Non-pigmented ciliary epithelial cell (primary cell): Measurements from ENCODE around the gene DYDC1.
"Not testable (repeated sequence)": the region's sequence is repeated elsewhere in the genome, so short reads cannot be mapped to it uniquely, and the experiment has no call there.

ENCODE experiments used
- DNase-seq: peaks from one replicate; pipeline ENCODE4 v3.0.0-alpha.2; 2010; ENCODE audit warnings: low read depth

Gene DYDC1

DNA sequence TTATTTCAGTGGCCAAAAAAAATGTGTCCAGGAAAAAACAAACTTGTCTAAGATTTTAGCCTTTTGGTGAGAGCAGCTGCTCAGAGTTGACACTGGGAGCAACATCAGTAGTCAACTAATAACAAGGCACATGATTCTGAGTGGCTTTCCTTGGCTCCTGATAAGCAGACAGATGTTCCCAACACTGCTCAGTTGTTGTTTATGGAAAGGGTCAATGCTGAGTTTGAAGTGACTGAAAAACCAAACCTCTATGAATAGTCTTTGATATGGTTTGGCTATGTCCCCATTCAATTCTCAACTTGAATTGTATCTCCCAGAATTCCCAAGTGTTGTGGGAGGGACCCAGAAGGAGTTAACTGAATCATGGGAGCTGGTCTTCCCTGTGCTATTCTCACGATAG is 12.3 kb downstream of the DYDC1 start:
- no peak for DNase-seq

GRCh38 chr10:80333983-80334382 is 22.6 kb downstream of the DYDC1 start:
- no peak for DNase-seq

DNA sequence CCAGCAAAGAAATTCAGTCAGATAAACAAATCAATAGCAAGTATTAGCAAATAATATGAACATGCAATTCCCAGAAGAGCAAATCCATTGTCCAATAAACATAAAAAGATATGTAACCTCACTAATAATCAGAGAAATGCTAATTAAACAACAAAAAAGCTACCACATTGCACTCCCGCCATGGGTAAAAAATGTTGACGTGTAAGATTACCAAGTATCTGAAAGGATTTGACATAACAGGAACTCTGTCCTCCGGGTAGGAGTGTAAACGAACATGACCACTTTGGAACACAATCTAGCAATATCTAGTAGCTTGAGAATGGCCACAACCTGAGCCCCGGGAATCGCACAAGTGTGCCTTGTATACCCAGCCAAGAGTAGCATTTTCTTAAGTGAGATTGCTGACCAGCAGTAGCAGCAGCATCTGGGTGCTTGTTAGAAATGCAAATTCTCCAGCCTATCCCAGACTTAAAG is 31.6 kb downstream of the DYDC1 start:
- no peak for DNase-seq

DNA sequence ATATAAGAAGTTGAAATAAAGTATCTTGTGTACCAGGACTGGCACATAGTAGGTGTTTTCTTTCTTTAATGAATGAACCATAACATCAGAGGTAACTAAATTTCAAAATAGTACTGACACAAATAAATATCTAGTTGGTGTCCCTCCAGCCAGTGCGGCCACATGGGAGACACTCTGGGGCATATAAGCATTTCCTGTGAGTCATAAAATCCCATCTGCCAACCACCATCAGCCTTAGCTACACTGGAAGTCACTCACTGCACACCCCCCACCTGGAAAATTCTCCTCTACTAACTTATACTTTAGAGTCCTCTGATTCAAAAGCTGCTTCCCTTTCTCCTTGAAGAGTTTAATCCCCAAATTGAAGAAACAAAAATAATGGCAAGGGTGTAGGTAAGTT is 32.5 kb downstream of the DYDC1 start:
- peak; percentile 5 for DNase-seq

DNA sequence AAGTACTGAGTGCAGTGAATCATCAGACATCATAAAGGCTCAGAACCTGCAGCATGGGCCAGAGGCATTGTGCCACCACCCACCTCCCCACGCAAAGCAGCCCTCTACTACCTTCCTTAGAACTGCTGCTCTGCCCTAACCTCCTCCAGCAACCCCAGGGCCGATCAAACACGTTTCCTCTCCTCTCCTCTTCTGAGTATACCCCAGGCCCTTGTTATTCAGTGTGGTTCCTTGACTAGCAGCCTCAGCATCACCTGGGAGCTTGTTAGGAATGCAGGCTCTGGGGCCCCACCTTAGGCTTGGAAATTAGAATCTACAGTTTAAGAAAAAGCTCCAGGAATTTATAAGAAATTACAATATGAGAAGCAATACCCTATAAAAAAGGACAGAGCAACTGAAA is 33.2 kb downstream of the DYDC1 start:
- no peak for DNase-seq

GRCh38 chr10:80322711-80323110 is 33.8 kb downstream of the DYDC1 start:
- DNase-seq: no peak

DNA sequence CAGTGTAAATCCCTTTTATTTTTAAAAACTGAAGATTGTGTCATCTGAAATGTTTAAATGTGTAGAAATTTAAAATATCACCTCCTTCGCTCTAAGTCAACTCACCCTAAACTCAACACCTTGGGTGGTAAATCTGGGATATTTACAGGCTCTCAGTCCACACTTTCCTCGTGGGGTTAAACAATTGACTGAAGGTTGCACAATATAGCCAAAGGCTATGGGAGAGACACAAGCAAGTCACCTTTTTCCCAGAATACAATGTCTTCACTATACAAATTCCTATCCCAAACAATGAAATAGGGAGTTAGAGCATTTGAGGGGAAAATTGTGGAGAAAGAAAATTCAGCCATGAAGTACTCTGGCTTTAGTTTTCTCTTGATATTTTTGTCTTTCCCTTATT is 34.4 kb downstream of the DYDC1 start:
- no peak for DNase-seq

GRCh38 chr10:80321183-80321582 is 35.4 kb downstream of the DYDC1 start:
- no peak for DNase-seq

DNA sequence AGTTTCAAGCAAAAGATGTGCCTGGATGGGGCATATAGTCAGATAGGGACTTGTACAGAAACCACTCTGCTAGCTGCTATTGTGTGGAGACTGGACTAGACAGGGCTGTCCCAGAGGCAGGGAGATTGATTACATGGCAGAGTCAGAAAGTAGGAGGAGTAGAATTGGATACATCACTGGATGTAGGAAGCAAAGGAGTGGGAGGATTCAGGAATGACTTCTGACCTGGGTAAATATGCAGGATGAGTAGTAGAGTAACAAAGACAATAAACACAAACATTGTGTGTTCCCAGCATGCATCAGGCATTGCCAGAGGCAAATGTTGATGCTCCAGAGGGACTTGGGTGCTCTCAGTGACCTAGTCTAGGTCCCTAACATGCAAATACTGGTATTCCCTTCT is 36.2 kb downstream of the DYDC1 start:
- DNase-seq: no peak

- DNase-seq: no peak
Observed at GRCh38 chr10:80319725-80320290, 36.7 kb downstream of the DYDC1 start.

GRCh38 chr10:80319318-80319717 is 37.2 kb downstream of the DYDC1 start:
- DNase-seq: no peak

DNA sequence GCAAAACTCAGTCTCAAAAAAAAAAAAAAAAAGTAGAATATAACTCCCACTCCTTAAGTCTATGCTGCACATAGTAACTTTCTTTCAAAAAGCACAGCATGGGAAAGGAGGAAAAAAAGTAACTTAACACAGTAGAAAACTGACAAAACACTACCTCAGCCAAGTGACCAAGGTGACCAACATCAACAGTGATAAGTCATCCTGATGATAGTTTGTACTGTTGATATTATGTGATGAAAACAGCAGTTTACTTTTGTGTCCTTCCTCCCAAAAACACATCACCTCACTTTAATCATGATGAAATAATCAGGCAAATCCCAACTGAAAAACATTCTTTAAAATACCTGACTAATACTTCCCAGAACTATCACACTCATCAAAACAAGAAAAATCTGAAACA is 37.8 kb downstream of the DYDC1 start:
- no peak for DNase-seq

- DNase-seq: no peak
Observed at GRCh38 chr10:80315391-80315790, 41.2 kb downstream of the DYDC1 start.

DNA sequence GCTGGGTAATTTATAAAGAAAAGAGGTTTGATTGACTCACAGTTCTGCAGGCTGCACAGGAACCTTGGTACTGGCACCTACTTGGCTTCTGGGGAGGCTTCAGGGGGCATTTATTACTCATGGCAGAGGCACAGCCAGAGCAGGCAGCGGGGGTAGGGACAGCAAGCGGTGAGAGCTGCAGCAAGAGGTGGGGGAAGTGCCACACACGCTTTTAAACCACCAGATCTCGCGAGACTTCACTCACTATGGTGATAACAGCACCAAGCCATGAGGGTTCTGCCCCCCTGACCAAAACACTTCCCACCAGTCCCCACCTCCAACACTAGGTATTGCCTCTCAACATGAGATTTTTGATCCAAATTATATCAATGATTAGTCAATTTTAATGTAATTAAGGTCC is 43.0 kb downstream of the DYDC1 start:
- no peak for DNase-seq

- not testable (repeated sequence) for DNase-seq
Observed at GRCh38 chr10:80305989-80306388, 50.6 kb downstream of the DYDC1 start.

- DNase-seq: no peak
Observed at GRCh38 chr10:80296942-80297341, 59.6 kb downstream of the DYDC1 start.

DNA sequence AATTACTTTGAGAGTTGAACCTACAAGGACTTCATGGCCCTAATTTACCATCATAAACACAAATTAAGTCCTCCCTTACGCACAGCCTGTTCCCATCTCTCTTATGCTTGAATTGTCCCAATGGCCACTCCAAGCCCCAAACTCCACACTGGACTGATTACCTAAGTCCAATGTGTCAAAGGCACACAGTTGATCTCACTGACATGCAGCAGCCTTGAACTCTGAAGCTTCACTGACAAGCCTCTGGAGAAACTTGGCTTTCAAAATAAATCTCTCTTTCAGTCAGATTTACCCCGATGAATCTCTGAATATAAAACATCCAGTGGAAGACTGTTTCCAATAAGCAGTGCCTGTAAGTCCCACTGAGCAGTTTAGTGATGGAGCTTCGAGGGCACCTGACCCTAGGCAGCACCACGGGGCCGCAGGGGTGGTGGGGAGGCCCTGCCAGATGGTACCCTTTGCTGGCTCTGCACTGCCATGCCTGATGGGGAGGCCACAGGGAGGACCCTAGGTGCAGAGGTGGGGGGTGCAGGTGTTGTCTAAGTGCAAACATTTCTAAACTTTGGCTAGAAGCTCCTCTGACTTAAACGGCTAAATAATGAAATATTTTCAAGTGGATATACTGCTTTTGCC is 63.8 kb downstream of the DYDC1 start:
- DNase-seq: no peak

DNA sequence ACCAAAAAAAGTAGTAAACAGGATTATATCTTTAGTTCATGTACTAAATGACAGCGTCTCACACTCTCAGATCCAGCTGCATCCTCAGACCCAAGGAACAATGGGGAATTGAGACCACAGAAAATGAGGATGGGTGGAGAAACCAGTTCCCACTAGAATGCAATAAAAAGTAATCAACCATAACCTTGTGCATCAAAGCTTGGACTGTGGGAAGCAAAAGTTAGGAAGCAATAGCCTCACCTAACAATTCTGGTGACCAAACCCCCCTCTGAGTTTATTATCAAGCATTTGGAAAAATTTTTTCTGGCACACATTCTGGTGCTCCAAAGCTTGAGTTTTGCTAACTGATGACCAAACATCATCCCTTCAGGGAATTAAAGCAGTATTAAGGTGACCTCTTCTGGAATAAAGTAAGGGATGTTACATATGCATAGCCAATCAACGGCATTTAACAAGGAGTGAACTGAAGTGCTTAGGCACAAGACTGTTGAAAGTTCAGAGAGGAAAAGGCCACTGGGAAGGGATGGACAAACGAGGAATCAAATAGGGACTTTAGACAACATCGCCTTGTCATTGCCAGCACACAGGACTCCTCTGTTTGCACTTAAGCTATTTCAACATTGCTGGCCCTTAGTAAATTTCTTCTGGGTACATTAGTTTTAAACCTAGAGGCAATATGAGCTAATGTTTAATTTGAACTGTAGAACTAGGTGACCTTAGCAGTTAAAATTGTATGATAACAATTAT is 65.9 kb downstream of the DYDC1 start:
- no peak for DNase-seq

DNA sequence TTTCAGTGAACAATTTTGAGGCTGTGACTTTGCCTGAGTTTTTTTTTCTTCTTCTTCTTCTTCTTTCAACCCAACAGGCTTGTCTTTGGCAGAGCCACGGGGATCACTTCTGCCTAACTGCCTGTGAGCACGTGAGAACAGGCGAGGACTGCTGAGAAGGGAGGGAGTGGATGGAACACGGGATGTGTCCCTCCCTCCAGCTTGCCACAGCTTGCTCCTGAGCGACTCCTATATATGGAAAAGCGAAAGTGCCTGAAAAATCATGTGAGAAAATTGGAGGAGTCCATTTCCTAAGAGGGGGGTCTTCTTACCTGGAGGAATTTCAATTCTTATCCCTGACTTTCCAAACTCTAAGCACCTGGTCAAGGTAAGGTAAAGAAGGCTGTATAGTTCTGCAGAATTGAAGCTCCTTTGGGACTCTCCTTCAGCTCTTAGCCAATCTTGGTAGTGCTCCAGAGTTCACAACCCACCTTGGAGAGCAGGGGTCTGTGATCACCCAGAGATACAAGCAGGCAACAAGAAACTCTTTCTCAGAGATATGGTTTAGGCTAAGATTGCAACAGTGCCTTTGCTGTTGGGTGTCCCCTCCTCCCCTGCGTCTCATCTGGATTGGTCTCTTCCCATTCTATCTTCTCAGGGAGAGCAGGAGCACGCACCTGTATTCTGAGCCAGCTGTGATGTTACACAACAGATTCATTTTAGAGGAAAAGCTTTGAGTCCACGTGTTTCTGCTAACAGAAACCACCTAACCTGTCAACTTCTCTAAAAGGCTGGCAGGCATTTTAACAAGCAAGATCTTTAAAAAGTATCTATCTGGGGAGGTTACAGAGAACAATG is 66.9 kb downstream of the DYDC1 start, which contains the start of gene MAT1A:
Gene MAT1A, minus strand, starts transcription at position 208 of the 837 bp plus-strand sequence. CDS start 235 bp downstream, outside the sequence.
- DNase-seq: no peak

DNA sequence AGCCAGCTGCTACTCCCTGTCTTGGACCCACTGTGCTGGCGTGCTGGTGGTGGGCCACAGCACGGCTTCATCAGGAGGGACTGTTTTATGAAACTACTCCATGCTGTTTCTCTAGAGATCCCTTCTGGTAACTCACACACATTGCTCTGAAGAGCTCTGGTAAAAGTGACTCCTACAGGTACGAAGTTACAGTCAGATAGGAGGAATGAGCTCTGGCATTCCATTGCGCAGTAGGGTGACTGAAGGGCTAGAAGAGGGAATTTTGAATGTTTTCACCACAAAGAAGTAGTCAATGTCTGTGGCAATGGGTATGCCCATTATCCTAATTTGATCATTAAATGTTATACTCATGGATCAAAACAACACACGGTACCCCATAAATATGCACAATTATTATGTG is 67.7 kb downstream of the DYDC1 start:
- DNase-seq: no peak
